Measurements from ENCODE around the gene CABLES1.

DNA sequence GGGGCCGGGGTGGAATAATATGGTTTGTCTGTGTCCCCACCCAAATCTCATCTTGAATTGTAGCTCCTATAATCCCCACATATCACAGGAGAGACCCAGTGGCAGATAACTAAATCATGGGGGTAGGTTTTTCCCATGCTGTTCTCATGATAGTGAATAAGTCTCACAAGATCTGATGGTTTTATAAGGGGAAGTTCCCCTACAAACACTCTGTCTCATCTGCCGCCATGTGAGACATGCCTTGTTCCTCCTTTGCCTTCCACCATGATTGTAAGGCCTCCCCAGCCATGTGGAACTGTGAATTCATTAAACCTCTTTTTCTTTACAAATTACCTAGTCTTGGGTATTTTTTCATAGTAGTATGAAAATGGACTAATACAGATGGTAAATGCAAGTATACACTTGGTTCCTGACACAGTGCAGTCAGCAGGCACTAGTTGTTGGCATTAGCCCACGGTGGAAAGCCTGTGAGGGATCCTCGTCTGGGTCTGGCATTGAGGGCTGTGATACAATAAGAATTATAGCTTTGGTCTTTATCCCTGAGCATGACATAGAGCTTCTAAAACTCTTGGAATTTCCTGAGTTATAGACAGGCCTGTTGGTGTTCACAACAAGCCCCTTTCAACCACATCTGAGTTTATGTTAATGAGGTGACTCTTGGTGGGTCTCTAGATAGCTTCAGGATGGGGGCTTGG lies 135.8 kb downstream of the CABLES1 start:
- no peak for TF ChIP-seq ZNF510 (tag by site-specific recombination; IDR thresholded peaks at IDR 0.05; ENCODE audit: insufficient replicate concordance)
- TF ChIP-seq, protein P1, sequence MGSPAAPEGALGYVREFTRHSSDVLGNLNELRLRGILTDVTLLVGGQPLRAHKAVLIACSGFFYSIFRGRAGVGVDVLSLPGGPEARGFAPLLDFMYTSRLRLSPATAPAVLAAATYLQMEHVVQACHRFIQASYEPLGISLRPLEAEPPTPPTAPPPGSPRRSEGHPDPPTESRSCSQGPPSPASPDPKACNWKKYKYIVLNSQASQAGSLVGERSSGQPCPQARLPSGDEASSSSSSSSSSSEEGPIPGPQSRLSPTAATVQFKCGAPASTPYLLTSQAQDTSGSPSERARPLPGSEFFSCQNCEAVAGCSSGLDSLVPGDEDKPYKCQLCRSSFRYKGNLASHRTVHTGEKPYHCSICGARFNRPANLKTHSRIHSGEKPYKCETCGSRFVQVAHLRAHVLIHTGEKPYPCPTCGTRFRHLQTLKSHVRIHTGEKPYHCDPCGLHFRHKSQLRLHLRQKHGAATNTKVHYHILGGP (tag by site-specific recombination; IDR thresholded peaks at IDR 0.05) = no peak
- TF ChIP-seq ZNF335 (tag by site-specific recombination; conservative IDR thresholded peaks at IDR 0.05) = no peak
- TF ChIP-seq, protein P2, sequence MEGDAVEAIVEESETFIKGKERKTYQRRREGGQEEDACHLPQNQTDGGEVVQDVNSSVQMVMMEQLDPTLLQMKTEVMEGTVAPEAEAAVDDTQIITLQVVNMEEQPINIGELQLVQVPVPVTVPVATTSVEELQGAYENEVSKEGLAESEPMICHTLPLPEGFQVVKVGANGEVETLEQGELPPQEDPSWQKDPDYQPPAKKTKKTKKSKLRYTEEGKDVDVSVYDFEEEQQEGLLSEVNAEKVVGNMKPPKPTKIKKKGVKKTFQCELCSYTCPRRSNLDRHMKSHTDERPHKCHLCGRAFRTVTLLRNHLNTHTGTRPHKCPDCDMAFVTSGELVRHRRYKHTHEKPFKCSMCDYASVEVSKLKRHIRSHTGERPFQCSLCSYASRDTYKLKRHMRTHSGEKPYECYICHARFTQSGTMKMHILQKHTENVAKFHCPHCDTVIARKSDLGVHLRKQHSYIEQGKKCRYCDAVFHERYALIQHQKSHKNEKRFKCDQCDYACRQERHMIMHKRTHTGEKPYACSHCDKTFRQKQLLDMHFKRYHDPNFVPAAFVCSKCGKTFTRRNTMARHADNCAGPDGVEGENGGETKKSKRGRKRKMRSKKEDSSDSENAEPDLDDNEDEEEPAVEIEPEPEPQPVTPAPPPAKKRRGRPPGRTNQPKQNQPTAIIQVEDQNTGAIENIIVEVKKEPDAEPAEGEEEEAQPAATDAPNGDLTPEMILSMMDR (tag by site-specific recombination; IDR thresholded peaks at IDR 0.05) = no peak
- TF ChIP-seq ZNF274 (IDR thresholded peaks at IDR 0.05; ENCODE audit: low read length) = no peak
- TF ChIP-seq ZNF274 (tag by site-specific recombination; IDR thresholded peaks at IDR 0.05; ENCODE audit: borderline replicate concordance) = no peak
- TF ChIP-seq, protein P3, sequence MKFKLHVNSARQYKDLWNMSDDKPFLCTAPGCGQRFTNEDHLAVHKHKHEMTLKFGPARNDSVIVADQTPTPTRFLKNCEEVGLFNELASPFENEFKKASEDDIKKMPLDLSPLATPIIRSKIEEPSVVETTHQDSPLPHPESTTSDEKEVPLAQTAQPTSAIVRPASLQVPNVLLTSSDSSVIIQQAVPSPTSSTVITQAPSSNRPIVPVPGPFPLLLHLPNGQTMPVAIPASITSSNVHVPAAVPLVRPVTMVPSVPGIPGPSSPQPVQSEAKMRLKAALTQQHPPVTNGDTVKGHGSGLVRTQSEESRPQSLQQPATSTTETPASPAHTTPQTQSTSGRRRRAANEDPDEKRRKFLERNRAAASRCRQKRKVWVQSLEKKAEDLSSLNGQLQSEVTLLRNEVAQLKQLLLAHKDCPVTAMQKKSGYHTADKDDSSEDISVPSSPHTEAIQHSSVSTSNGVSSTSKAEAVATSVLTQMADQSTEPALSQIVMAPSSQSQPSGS (tag by site-specific recombination; IDR thresholded peaks at IDR 0.05; ENCODE audit: low read depth) = no peak
- TF ChIP-seq ZNF426 (tag by site-specific recombination; IDR thresholded peaks at IDR 0.05) = no peak
- TF ChIP-seq KLF10 (tag by site-specific recombination; IDR thresholded peaks at IDR 0.05) = no peak
- no peak for TF ChIP-seq GLIS1 (tag by site-specific recombination; IDR thresholded peaks at IDR 0.05)
- TF ChIP-seq, protein P4, sequence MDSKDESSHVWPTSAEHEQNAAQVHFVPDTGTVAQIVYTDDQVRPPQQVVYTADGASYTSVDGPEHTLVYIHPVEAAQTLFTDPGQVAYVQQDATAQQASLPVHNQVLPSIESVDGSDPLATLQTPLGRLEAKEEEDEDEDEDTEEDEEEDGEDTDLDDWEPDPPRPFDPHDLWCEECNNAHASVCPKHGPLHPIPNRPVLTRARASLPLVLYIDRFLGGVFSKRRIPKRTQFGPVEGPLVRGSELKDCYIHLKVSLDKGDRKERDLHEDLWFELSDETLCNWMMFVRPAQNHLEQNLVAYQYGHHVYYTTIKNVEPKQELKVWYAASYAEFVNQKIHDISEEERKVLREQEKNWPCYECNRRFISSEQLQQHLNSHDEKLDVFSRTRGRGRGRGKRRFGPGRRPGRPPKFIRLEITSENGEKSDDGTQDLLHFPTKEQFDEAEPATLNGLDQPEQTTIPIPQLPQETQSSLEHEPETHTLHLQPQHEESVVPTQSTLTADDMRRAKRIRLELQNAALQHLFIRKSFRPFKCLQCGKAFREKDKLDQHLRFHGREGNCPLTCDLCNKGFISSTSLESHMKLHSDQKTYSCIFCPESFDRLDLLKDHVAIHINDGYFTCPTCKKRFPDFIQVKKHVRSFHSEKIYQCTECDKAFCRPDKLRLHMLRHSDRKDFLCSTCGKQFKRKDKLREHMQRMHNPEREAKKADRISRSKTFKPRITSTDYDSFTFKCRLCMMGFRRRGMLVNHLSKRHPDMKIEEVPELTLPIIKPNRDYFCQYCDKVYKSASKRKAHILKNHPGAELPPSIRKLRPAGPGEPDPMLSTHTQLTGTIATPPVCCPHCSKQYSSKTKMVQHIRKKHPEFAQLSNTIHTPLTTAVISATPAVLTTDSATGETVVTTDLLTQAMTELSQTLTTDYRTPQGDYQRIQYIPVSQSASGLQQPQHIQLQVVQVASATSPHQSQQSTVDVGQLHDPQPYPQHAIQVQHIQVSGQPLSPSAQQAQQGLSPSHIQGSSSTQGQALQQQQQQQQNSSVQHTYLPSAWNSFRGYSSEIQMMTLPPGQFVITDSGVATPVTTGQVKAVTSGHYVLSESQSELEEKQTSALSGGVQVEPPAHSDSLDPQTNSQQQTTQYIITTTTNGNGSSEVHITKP (tag by site-specific recombination; IDR thresholded peaks at IDR 0.05) = no peak
- TF ChIP-seq SP2 (tag by site-specific recombination; IDR thresholded peaks at IDR 0.05) = no peak
- TF ChIP-seq ZNF423 (tag by site-specific recombination; IDR thresholded peaks at IDR 0.05) = no peak
